ENCODE data around the gene NAALADL2. TPM values are rescaled to one million over a fixed set of nuclear protein-coding genes. Genes with fewer than 3 reads are reported as not detected.

NAALADL2 gene
- polyA plus RNA-seq, 1 experiment: 6.3 TPM

- POLR2A ChIA-PET: no interaction called here
- no peak for TF ChIP-seq CTCF (IDR thresholded peaks at IDR 0.05; ENCODE audit: low read depth, low read length)
- H3K9me3 ChIP-seq (ENCODE audit: control insufficient read depth, insufficient read depth, low read length): no peaks in the 10 kb centered on the region
- no peak overlapping the region for H3K27ac ChIP-seq (ENCODE audit: low read depth, low read length)
- DNase-seq (ENCODE audit: low read depth, low spot score): no peak
- no peak overlapping the region for H3K4me3 ChIP-seq (ENCODE audit: low read depth, low read length)
- CTCF ChIA-PET: no interaction called here
- H3K27me3 ChIP-seq (ENCODE audit: control insufficient read depth, insufficient read depth, low read length): no peaks in the 10 kb centered on the region
Observed at GRCh38 chr3:175094344-175094743, 235.2 kb downstream of the NAALADL2 start.

GRCh38 chr3:175098644-175099043, 239.5 kb downstream of the NAALADL2 start:
- H3K4me3 ChIP-seq (ENCODE audit: low read depth, low read length): no peak overlapping the region
- H3K27me3 ChIP-seq (ENCODE audit: control insufficient read depth, insufficient read depth, low read length): no peaks in the 10 kb centered on the region
- ChIA-PET CTCF (interaction anchor here (0.6 kb wide), 1 partner anchor 1331 kb away, joined by 3 read pairs; no protein-coding TSS in a partner anchor), POLR2A (no interaction called here)
- no peak overlapping the region for H3K27ac ChIP-seq (ENCODE audit: low read depth, low read length)
- H3K9me3 ChIP-seq (ENCODE audit: control insufficient read depth, insufficient read depth, low read length): no peaks in the 10 kb centered on the region
- TF ChIP-seq CTCF (IDR thresholded peaks at IDR 0.05; ENCODE audit: low read depth, low read length): no peak
- DNase-seq (ENCODE audit: low read depth, low spot score): no peak

- Histone ChIP-seq H3K27ac (ENCODE audit: low read depth, low read length) (no peak overlapping the region), H3K9me3 (ENCODE audit: control insufficient read depth, insufficient read depth, low read length) (no peaks in the 10 kb centered on the region), H3K27me3 (ENCODE audit: control insufficient read depth, insufficient read depth, low read length) (no peaks in the 10 kb centered on the region), H3K4me3 (ENCODE audit: low read depth, low read length) (no peak overlapping the region)
- TF ChIP-seq CTCF (IDR thresholded peaks at IDR 0.05; ENCODE audit: low read depth, low read length): no peak
- DNase-seq (ENCODE audit: low read depth, low spot score): no peak
- ChIA-PET CTCF (no interaction called here), POLR2A (no interaction called here)
Observed at GRCh38 chr3:175102161-175102560, 243.0 kb downstream of the NAALADL2 start.

- Histone ChIP-seq H3K4me3 (ENCODE audit: low read depth, low read length) (no peak overlapping the region), H3K27ac (ENCODE audit: low read depth, low read length) (no peak overlapping the region), H3K27me3 (ENCODE audit: control insufficient read depth, insufficient read depth, low read length) (no peaks in the 10 kb centered on the region), H3K9me3 (ENCODE audit: control insufficient read depth, insufficient read depth, low read length) (no peaks in the 10 kb centered on the region)
- DNase-seq (ENCODE audit: low read depth, low spot score): no peak
- POLR2A ChIA-PET: no interaction called here
- CTCF ChIA-PET: no interaction called here
- no peak for TF ChIP-seq CTCF (IDR thresholded peaks at IDR 0.05; ENCODE audit: low read depth, low read length)
Observed at GRCh38 chr3:175103298-175103697, 244.2 kb downstream of the NAALADL2 start.

GRCh38 chr3:175105066-175105465, 245.9 kb downstream of the NAALADL2 start:
- POLR2A ChIA-PET: no interaction called here
- no peak for TF ChIP-seq CTCF (IDR thresholded peaks at IDR 0.05; ENCODE audit: low read depth, low read length)
- DNase-seq (ENCODE audit: low read depth, low spot score): no peak
- Histone ChIP-seq H3K27me3 (ENCODE audit: control insufficient read depth, insufficient read depth, low read length) (no peaks in the 10 kb centered on the region), H3K27ac (ENCODE audit: low read depth, low read length) (no peak overlapping the region), H3K9me3 (ENCODE audit: control insufficient read depth, insufficient read depth, low read length) (no peaks in the 10 kb centered on the region), H3K4me3 (ENCODE audit: low read depth, low read length) (no peak overlapping the region)
- CTCF ChIA-PET: no interaction called here
